Stimulated activated CD4-positive, alpha-beta T cell treated with anti-CD3 and anti-CD28 coated beads, Interleukin-15, amount 100 ng/mL, for 1 hour (primary cell): ENCODE data around the gene BRINP2.

Experiments
- DNase-seq, 2 donors: peaks; one replicate each; pipeline ENCODE4 v3.0.0-alpha.2; 2020; ENCODE audit warnings: low read depth in 1 of 2, low spot score in 1 of 2

BRINP2 gene

DNA sequence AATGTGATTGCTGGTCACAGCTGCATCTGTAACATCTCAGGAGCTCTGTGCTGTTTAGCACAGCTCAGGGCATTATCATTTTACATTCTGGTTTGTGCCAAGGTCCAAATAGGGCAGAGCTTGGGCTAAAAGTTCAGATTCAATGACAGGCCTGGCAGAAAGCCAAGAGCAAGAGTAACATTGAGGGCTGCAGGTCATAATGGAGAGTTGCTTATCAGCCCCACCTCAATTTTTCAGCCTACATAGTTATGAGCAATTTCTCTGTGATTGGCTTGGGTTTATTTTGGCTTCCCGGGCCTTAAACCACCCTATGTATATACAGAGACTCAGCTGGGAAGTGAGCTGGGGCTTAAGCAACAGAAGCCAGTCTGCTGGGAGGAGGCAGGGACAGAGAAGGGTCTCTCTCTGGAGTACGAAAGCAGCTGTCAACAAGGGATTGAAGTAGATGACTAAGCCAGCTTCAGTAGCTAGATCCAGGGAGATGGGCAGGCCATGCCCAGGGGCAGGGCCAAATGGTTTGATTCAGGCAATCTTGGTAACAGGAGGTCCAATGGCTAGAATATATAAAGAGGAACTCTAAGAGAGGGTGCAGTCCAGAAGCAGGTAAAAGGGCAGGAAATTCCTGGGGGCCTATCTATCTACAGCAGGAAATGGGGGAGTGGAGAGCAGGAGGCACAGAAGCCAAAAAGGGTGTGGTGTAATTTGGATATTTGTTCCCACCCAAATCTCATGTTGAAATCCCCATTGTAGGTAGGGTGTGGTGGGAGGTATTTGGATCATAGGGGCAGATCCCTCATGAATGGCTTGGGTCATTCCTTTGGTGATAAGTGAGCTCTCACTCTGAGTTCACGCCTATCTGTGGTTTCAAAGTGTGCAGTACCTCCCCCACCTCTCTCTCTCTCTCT, 49.0 kb downstream of the BRINP2 start:
- no peak for DNase-seq

DNA sequence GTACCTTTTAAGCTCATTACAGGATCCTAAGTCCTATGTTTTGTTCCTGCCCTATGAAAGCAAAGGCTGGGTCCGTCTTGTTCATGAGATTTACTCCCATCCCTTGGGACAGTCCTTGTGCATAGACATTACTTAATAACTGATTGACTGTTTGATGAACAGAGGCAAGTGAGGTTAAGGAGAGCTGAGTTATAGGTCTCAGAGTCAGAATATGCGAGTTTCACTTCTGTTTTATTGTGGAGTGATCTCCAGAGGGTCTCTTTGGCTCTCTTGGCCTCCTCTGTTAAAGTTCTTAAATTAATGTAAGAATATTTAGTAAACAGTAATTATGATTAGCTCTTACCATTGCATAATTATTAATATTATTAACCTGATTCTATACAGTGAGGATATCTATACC, 52.6 kb downstream of the BRINP2 start:
- DNase-seq = no peak

DNA sequence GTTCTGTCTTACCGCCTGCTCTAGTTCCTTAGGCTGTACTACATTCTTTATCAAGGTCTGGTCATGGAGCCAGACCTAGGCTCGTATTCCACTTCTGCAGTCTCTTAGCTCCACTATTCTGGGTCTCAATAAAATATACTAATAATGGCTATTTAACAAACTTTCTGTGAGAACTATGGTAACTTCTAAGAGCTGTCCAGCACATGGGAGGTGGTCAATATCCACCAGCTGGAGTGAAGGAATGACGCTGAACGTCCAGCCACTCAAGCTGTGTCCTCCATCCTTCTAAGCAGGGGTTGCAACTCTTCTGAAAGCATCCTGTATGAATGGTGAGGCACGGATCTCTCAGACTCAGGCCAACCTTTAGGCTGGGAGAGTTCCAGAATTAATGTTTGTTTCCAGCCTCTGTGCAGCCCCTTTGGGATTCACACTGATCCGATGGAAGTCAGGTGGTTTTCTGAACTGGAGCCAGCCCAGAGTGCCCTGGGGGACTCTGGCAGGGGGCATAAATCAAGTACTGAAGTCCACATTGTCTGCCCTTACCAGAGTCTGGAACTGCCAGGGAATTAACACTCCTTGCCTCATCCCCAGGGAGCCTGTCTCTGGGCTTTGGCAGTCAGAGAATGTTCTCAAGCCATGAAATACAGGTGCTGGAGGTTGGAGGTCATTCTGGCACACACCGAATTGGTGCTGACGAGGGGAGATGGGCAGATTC, 57.4 kb downstream of the BRINP2 start:
- no peak for DNase-seq

DNA sequence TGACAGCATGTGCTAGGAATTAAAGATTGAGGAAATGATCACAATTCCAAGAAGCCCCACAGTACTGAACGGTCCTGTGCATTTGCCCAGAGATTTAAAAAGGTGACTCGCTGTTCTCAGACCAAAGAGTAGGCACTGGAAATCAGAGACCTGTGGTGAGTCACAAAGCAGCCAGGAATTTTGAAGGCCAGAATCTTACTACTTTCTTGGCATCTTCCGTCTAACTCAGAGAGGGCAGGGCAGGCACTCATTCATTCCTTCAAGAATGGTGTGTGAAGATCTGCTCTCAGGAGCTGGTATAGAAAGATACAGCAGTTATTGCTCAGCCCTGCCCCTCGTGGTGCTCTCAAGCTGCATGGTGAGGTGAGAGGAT, 57.9 kb downstream of the BRINP2 start:
- no peak for DNase-seq

DNA sequence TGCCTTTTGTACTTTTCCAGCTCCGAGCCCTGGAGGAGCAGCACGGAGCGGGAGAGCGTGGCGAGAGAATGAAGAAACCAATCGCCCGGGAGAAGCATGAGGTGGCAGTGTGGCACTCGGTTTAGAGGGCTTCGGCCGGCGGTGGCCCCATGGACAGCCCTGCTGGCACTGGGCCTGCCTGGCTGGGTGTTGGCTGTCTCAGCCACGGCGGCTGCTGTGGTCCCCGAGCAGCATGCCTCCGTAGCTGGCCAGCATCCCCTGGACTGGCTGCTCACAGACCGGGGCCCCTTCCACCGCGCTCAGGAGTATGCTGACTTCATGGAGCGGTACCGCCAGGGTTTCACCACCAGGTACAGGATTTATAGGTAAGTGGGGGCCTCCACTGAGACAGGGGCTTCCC, 59.0 kb downstream of the BRINP2 start:
- DNase-seq = no peak

DNA sequence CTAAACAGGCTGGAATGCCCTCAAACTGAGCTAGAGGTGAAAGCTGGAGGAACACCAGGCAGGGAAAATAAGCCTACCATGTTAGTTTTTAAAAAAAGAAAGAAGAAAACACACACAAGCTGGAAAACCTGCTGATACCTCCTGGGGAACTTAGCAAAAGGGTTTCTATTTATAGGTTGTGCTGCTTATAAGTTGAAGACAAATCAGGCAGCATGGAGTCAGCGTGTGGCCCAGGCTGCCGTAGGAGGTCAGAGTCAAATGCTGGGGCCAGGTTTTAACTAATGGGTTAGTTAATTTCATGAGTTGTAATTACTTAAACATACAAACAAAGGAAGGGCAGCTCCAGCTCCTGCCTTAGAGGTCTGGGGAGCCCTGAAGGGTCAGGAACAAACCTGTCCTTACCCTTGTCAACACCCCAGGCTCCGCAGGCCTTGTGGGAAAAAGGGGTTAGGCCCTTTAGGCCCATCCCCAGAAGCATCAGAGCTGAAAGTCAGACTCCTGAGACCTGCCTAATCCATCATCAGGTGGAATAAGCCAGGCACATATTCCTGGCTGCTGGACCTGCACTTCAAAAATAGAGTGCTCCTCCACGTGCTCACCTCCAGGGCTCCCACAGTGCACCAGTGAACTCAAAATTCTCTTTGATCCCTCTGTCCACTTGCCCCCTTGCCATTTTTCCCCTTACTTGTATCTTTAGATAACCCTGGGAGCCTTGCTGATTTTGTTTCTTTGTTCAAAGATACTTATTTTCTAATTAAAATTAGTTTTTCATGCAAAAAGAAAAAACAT, 59.7 kb downstream of the BRINP2 start:
- no peak for DNase-seq

DNA sequence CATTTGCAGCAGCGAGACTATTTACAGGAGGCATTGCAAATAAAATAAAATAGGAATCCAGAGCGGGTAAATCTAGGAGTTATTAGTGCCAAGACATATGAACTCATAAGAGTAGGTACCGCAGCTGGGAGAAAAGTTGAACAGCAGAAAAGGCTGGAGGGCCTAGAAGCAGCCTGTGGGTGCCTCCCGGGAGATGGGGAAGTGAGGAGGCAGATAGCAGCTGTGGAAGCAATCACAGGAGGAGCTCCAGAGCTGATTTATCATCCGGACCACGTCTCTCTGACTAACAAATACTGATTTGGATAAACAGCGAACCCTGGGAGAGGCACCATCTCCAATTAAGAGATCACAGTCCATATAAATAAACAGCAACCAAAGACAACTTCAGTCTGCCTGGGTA, 64.6 kb downstream of the BRINP2 start:
- DNase-seq = no peak

DNA sequence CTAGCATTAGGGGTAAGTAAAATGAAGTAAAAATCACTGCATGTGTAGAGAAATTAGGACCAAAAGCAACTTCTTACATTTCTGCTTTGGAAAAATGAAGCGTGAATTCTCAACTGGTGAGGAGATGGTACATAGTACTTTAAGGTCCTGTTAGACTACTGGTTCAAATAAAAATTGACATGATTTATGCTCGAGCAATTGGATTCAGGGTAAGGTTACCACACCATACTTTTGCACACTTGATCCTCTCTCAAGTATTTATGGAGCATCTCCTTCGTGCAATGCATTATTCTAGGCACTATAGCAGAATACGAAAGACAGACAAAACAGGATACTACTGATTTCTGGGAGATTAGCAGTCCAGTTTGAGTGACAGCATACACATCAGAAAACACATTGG, 66.2 kb downstream of the BRINP2 start:
- no peak for DNase-seq

DNA sequence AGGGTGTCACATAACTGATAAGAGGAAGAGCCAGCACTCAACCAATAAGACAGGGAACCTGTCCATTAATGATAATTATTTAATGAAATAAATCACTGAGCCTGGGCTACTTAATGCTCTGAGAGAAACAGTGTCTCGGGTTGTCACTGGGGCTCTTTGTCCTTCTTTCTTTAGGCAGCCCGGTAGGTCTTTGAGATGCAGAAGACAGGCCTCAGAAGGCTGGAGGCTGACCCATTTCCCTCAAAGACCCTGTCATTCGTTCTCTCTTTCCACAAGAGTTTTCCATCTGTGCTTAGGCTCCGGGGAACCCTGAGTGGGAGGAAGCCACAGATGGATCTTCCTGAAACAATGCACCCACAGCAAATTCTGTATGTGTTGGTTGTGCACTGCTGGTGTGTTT, 68.2 kb downstream of the BRINP2 start:
- no peak for DNase-seq

DNA sequence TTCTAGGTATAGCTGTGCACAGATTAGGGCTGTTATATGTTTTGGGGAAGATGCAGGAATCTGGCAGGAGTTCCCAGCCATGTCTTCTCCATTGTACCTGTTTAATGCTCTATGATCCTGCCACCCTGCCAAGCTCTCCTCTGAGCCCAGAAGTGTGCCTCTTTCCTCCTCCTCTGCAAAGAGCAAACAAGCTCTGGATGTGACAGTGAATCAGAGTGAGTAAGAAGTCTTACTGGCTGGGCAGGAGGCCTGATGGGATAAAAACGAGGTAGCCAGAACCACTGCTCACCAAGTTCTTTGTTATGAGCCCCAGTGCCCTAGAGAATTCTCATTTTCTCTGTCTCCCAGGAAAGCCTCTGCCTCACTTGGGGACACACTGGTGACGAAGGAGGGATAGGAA, 69.0 kb downstream of the BRINP2 start:
- no peak for DNase-seq

DNA sequence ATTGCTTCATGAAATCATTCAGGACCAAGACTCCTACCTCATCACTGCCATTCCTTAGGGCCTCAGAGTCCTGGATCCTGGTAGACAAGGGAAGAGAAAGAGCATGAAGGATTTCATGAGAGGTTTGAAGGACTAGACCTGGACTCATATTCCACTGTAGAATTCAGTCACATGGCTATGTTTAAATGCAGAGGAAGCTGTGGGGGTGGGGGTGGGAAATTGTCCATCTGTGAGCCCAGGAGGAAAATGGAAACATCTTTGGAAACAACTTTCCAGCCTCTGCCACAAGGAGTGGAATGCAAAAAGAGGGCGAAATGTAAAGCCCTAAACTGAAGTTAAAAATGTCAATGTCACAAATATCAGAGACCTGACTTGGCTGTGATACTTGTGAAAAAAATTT, 73.0 kb downstream of the BRINP2 start:
- DNase-seq = no peak

DNA sequence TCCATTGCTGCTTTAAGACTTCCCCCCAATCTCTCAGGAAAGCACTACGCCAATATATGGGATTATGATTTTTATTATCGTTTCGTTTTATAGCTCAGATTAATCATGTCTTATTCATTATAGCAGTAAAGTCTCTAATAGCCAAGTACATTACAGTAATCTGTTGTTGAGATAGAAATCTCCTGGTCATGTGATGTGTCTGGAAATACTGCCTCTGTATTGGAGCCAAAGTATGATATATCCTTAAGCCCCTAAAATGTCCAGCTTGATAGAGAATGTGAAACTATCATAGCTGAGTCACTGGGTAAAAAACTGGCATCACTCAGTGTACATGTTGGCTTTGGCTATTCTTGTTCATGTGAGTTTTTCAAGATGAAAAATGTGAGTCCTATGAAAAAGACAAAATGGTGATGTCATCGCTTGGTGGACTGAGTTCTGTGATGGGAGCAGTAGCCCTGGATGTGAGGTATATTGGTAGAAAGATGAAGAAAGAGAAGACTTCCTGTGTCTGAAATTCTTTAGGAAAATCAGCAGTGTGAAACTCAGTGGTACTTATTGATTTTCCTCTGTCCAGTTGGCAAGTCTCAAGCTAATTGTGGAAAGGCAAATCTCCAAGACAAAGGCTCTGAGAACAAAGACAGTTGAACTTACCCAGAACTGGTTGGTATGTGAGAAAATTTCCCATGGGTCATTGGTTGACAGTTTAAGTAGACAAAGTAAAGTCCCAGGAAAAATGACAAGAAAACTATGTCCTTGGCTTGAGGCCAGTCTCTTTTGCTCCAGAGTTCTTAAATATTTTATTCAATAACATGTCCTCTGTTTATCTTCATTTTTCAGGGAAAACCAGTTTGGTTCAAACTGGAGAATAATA, 76.2 kb downstream of the BRINP2 start:
- no peak for DNase-seq

DNA sequence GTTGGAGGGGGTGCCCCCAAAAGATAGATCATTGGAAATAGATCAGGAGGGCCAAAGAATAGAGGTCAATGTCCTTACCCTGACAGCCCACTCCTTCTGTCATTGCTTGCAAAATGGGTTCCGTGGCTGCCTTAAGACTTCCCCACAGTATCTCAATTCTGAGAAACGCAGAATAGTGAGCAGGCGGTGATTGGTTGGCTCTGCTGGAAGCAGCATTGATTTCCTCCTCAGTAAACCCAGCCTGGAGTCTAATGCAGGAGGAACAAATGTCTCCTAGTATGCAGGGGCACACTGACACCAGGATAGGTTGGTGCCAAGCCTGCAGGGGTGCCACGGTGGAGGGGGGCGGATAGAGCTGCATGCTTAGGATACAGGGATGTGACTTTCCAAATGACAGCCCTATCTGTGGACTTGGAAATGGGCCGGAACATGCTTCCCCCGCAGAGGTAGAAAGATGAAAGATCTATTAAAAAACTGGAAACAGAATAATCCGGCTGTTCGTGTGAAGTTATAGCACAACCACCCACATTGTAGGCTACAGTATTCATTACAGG, 76.9 kb downstream of the BRINP2 start:
- no peak for DNase-seq

DNA sequence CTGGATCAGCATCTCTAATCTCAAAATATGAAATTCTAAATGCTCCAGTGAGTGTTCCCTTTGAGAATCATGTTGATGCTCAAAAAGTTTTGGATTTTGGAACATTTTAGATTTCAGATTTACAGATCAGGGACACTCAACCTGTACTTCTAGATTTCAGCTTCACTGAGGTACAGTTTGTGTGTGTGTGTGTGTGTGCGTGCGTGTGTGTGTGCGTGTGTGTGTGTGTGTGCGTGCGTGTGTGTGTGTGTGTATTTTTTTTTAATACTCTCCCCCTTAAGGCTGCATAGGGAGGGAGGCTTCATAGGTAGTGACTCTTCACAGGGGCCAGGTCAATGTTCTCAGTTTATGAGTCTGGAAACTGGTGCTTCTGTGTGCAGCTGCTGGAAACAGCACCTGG, 77.5 kb downstream of the BRINP2 start:
- no peak for DNase-seq

DNA sequence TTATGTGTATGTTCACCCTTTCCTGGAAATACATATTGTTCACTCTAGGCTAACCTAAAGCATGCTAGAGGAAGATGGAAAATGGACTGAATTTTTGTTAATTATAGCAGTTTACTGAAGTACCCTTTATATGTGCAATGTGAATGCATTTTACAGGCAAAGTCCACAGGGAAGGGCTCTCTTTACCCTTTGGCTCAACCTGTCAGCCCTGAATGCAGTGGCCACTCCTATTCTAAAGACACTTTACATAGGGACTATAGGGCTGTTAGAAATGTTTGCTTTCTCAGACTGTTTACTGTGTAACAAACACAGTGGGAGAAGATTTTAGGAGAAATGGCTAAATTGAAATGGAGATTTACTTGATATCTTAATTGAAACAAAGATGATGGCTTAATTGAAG, 78.5 kb downstream of the BRINP2 start:
- DNase-seq = no peak

DNA sequence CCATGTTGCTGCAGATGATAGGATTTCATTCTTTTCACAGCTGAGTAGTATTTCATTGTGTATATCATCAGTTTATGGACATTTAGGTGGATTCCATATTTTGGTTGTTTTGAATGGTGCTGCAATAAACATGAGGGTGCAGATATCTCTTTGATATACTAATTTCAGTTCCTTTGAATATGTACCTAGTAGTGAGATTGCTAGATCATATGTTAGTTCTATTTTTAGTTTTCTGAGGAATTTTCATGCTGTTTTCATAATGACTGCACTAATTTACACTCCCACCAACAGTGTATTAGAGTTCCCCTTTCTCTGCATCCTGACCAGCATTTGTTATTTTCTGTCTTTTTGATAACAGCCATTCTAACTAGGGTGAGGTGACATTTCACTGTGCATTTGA, 82.1 kb downstream of the BRINP2 start:
- DNase-seq = no peak

DNA sequence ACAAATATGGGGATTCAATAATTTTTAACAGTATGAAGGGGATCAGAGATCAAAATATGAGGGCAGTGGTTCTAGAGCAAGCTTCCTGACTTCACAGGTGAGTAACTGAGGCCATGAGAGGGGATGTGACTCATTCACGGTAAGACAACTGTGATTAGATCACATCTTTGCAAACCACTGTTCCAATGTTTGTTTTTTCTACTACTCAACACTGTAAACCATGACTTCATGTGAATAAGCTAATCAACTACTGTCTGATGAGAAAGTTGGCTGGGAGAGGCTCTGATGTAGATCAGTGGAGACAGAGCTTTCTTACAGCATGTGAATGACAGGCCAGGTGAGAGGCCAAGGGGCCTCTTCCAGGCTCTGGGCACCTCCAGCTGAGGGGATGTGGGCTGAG, 84.7 kb downstream of the BRINP2 start:
- no peak for DNase-seq

DNA sequence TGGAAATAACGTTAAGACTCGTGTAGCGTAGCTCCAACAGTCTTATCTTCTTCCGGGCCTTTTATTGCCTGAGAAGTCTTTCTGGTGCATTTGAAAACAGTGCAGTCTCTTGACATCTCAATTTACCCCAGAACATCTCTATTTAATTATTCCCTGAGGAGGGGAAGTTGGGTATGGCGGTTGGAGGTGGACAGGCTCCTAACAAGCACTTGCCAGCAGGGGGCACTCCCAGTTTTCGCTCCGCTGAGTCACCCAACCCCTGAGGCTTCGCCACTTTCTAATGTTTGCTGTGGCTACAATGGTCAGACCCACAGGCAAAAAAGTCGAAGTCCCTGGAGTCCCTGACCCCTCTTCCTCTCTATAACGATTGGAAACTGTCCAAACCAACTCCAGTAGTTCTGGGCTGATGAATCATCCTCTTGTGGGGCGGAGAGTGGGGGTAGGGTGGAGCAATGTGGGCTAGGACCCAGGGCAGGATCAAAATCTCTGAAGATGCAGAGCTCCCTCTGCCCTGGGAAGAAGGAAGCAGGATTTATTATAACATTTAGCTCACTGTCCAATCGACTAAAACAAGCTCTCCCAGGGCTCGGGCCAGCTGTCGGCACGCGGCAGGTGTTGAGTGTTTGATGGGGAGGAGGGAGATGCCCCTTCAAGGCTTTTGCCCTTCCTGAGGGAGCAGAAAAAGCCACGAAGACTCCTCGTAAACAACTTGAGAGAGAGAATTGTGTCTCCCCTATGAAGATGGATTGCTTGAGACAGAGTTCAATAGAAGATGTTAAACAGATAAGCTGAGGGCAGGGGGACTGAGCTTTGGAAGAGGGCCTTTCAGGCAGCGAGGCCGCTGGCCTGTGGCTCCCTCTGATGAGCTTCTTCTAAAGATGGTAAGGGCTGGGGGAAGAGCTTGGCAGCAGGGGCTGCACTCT, 85.7 kb downstream of the BRINP2 start:
- no peak for DNase-seq

DNA sequence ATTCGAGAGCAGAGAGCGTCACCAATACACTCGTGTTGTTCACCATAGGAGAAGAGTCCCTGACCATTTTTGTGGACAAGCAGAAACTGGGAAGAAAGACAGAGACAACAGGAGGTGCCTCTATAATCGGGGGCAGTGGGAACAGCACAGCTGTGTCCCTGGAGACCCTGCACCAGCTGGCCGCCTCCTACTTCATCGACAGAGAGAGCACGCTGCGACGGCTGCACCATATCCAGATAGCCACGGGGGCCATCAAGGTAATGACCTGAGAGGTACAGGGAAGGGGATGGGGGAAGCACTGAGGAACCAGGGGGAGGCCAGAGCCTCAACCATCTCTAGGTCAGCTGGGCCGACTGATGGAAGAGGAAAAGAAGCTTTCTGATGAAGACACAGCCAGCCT, 86.4 kb downstream of the BRINP2 start:
- no peak for DNase-seq

DNA sequence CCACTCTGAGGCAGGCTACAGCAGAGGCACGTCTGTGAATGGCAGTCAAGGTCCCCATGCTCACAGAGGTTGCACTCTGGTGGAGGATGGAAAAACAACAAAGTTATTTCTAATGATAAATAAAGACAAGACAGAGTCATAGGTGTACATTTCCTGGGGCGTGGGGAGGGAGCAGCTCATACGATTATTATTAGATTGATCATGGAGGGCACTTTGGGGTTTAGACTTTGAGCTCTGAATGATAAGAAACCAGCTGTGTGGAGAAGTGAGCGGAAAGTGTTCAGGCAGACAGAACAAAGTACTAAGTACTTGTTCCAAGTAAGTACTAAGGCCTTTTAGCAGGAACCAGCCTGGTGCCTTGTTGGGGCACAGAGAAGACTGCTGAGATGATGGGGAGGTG, 86.8 kb downstream of the BRINP2 start:
- DNase-seq = no peak
